Neuronal stem cell (in vitro differentiated cells): ENCODE results near the gene CSMD2.

ENCODE experiments used
- DNase-seq: peaks from one replicate; pipeline ENCODE4 v3.0.0-alpha.2; 2013; ENCODE audit warnings: low spot score
- H2AFZ ChIP-seq: one replicate; pipeline ENCODE4 v1.6.1; 2013; ENCODE audit warnings: mild to moderate bottlenecking, low read length, inconsistent platforms
- H2AK5ac ChIP-seq: 2 replicates; pipeline ENCODE4 v1.6.1; 2013; ENCODE audit warnings: low read depth, mild to moderate bottlenecking, inconsistent platforms, low read length, moderate library complexity, mixed read lengths
- H2BK120ac ChIP-seq: 2 replicates; pipeline ENCODE4 v1.6.1; 2013; ENCODE audit warnings: low read depth, mild to moderate bottlenecking, inconsistent platforms, low read length, moderate library complexity, mixed read lengths
- H2BK12ac ChIP-seq: one replicate; pipeline ENCODE4 v1.6.1; 2013; ENCODE audit warnings: low read length, inconsistent platforms
- H2BK15ac ChIP-seq: 2 replicates; pipeline ENCODE4 v1.6.1; 2013; ENCODE audit warnings: mild to moderate bottlenecking, low read length, inconsistent platforms, mixed read lengths
- H2BK5ac ChIP-seq: one replicate; pipeline ENCODE4 v1.6.1; 2013; ENCODE audit warnings: inconsistent platforms, mild to moderate bottlenecking, low read length, moderate library complexity
- H3K14ac ChIP-seq: one replicate; pipeline ENCODE4 v1.6.1; 2013; ENCODE audit warnings: low read length, inconsistent platforms
- H3K18ac ChIP-seq: 2 replicates; pipeline ENCODE4 v1.6.1; 2013; ENCODE audit warnings: low read length, inconsistent platforms
- H3K23ac ChIP-seq: 2 replicates; pipeline ENCODE4 v1.6.1; 2013; ENCODE audit warnings: low read depth, mild to moderate bottlenecking, mixed read lengths, low read length, inconsistent platforms; ENCODE audit not compliant: poor library complexity
- H3K27ac ChIP-seq: replicated peaks from 3 replicates; pipeline ENCODE4 v1.5.1; 2013; ENCODE audit warnings: low read length, inconsistent platforms
- H3K27me3 ChIP-seq, 3 experiments: 2 replicates each; pipeline ENCODE4 v1.6.1; 2013; ENCODE audit warnings: low read length in 3 of 3, mild to moderate bottlenecking in 2 of 3, inconsistent platforms in 1 of 3, low read depth in 1 of 3, mixed read lengths in 1 of 3, moderate library complexity in 1 of 3; ENCODE audit not compliant: control insufficient read depth in 3 of 3, insufficient read depth in 3 of 3
- H3K36me3 ChIP-seq, 2 donors: replicated peaks in 1 of 2; 2 replicates each; pipeline ENCODE4 v1.6.1; 2013; ENCODE audit warnings: low read length in 2 of 2; ENCODE audit not compliant: control insufficient read depth in 2 of 2, insufficient read depth in 2 of 2
- H3K4ac ChIP-seq: 2 replicates; pipeline ENCODE4 v1.6.1; 2013; ENCODE audit warnings: inconsistent platforms, mild to moderate bottlenecking, low read length, moderate library complexity
- H3K4me1 ChIP-seq, 2 donors: 1 replicate in 1 of 2; 2 replicates in 1 of 2; pipeline ENCODE4 v1.6.1; 2013; ENCODE audit warnings: low read length in 2 of 2, low read depth in 1 of 2; ENCODE audit not compliant: control insufficient read depth in 2 of 2, insufficient read depth in 1 of 2
- H3K4me2 ChIP-seq: one replicate; pipeline ENCODE4 v1.6.1; 2013; ENCODE audit warnings: mild to moderate bottlenecking, low read length, inconsistent platforms; ENCODE audit not compliant: insufficient read depth, poor library complexity, severe bottlenecking
- H3K4me3 ChIP-seq, 2 donors: 2 replicates each; pipeline ENCODE4 v1.5.1; 2013; ENCODE audit warnings: low read length in 2 of 2, mild to moderate bottlenecking in 2 of 2, inconsistent platforms in 1 of 2, moderate library complexity in 1 of 2
- H3K79me1 ChIP-seq: one replicate; pipeline ENCODE4 v1.6.1; 2013; ENCODE audit warnings: low read depth, mild to moderate bottlenecking, inconsistent platforms, low read length, moderate library complexity
- H3K9ac ChIP-seq: one replicate; pipeline ENCODE4 v1.6.1; 2013; ENCODE audit warnings: mild to moderate bottlenecking, low read depth, low read length, inconsistent platforms; ENCODE audit not compliant: poor library complexity
- H3K9me3 ChIP-seq, 2 donors: replicated peaks in 1 of 2; 2 replicates each; pipeline versions ENCODE3 to v1.6.1; 2013; ENCODE audit warnings: low read length in 2 of 2, mild to moderate bottlenecking in 2 of 2, inconsistent platforms in 1 of 2, low read depth in 1 of 2, mixed read lengths in 1 of 2, moderate library complexity in 1 of 2; ENCODE audit not compliant: control insufficient read depth in 2 of 2, insufficient read depth in 1 of 2
- H4K8ac ChIP-seq: one replicate; pipeline ENCODE4 v1.6.1; 2013; ENCODE audit warnings: low read depth, mild to moderate bottlenecking, inconsistent platforms, low read length, moderate library complexity
- H4K91ac ChIP-seq: one replicate; pipeline ENCODE4 v1.6.1; 2013; ENCODE audit warnings: low read length, low read depth, mild to moderate bottlenecking, inconsistent platforms; ENCODE audit not compliant: poor library complexity
- WGBS, 2 donors: extraction: QIAGEN DNeasy Blood & Tissue Kit; methylation state at CpG; one replicate each; pipeline ENCODE4 v1.1.7; 2013; ENCODE audit warnings: missing lambda C conversion rate in 2 of 2, mixed read lengths in 1 of 2; ENCODE audit not compliant: insufficient read length in 2 of 2, insufficient replicate concordance in 1 of 2; ENCODE audit errors: extremely low coverage in 2 of 2; 5-methylcytosine and 5-hydroxymethylcytosine counted together

CSMD2 gene

DNA sequence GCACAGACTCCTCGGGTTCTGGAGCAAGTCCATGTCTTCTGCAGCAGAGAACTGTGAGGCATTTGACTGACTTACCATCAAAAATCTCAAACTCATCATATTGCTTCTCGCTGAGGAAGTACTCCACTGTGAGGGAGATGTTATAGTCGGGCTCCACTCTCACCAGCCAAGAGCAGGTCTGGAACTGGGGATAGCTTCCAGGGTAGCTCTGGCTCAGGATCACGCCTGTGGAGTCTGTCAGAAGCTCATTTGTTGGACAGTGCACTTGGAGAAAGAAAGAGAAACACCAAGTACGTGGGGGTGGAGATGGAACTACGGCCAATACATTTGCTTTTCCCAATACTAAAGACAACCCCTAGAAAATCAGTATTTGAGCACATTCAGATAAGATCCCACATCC, 581.5 kb downstream of the CSMD2 start:
- no CpG with 5 or more reads among the region's 6 CpGs for WGBS, 2 donors
- H3K4me3 ChIP-seq = no peak overlapping the region
- H2BK5ac ChIP-seq = no peak overlapping the region
- H4K8ac ChIP-seq = no peak overlapping the region
- no peak overlapping the region for H3K23ac ChIP-seq
- H3K14ac ChIP-seq = no peak overlapping the region
- H3K27me3 ChIP-seq = peaks cover 0 to 9% (median 0%) of the 10 kb centered on the region in 3 experiments
- H3K4ac ChIP-seq = no peak overlapping the region
- H3K18ac ChIP-seq = no peak overlapping the region
- no peak overlapping the region for H2BK120ac ChIP-seq
- no peak for DNase-seq
- H3K9me3 ChIP-seq = no peaks in the 10 kb centered on the region
- H2BK15ac ChIP-seq = no peak overlapping the region
- H2AK5ac ChIP-seq = no peak overlapping the region
- peaks cover 2% of the 10 kb centered on the region for H3K79me1 ChIP-seq
- H2AFZ ChIP-seq = no peak overlapping the region
- H4K91ac ChIP-seq = no peak overlapping the region
- no peaks in the 10 kb centered on the region for H3K36me3 ChIP-seq
- peaks cover 0 to 2% of the 10 kb centered on the region in 2 donors for H3K4me1 ChIP-seq
- no peak overlapping the region for H3K27ac ChIP-seq
- H2BK12ac ChIP-seq = no peak overlapping the region
- no peak overlapping the region for H3K9ac ChIP-seq
- no peak overlapping the region for H3K4me2 ChIP-seq

DNA sequence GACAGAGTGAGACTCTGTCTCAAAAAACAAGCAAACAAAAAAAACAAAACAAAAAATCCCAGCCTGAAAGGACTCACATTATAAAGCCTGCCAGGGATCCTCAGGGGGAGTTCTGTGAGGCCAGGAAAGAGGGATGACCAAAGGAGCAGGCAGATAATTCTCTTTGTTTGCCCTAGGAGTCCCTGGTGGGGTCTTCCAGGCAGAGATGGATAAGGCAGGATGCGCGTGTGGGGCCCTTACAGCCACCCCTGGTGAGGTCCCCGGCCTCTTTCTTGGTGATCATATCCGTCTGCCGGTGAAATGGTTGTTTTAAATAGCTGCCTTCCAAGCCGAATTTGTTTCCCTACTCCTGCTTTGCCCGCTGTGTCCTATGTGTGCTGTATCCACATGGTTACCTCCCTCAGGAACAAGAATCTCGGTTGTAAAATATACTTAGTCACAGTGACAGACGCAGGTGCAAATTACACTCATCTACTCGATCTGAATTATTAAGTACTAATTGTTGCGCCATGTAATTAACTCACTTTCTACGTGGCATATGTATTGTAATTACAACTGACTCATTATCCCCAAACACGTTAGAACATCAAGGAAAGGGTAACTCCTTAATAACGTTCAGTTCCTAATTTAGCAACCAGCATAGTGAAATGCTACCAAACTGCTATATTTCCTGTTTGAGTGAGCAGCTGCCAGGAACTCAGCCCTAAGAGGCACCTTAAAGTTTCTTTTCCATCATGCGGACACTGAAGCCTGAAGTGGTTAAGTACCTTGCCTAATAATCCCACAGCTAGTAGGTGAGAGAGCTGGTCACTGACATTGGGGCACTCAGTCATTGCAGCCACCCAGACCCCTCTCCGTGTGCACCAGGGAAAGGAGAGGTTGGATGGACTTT, 586.2 kb downstream of the CSMD2 start:
- Histone ChIP-seq H3K79me1 (no peaks in the 10 kb centered on the region), H4K8ac (no peak overlapping the region), H2BK12ac (no peak overlapping the region), H3K23ac (no peak overlapping the region), H2BK15ac (no peak overlapping the region), H3K4ac (no peak overlapping the region), H2BK5ac (no peak overlapping the region), H4K91ac (no peak overlapping the region), H3K27me3 (no peaks in the 10 kb centered on the region), H3K4me1 (peaks cover 0 to 4% of the 10 kb centered on the region in 2 donors), H3K4me3 (peak overlapping the region in 1 of 2 donors; percentile 38), H3K27ac (no peak overlapping the region), H3K9ac (no peak overlapping the region), H2AK5ac (no peak overlapping the region), H2AFZ (no peak overlapping the region), H3K4me2 (no peak overlapping the region), H3K36me3 (no peaks in the 10 kb centered on the region), H3K14ac (no peak overlapping the region), H3K18ac (no peak overlapping the region), H2BK120ac (no peak overlapping the region), H3K9me3 (no peaks in the 10 kb centered on the region)
- no peak for DNase-seq
- no CpG with 5 or more reads among the region's 16 CpGs for WGBS, 2 donors

- no CpG with 5 or more reads among the region's 9 CpGs for WGBS, 2 donors
- no peak overlapping the region for H3K14ac ChIP-seq
- no peak overlapping the region for H3K18ac ChIP-seq
- no peak overlapping the region for H3K4me2 ChIP-seq
- H2BK12ac ChIP-seq = no peak overlapping the region
- H3K9me3 ChIP-seq = no peaks in the 10 kb centered on the region
- no peak overlapping the region for H2BK120ac ChIP-seq
- H2BK5ac ChIP-seq = no peak overlapping the region
- H2BK15ac ChIP-seq = no peak overlapping the region
- no peak overlapping the region for H3K27ac ChIP-seq
- H4K91ac ChIP-seq = no peak overlapping the region
- H2AK5ac ChIP-seq = no peak overlapping the region
- H4K8ac ChIP-seq = no peak overlapping the region
- H3K23ac ChIP-seq = no peak overlapping the region
- H3K27me3 ChIP-seq = no peaks in the 10 kb centered on the region
- DNase-seq = no peak
- H3K79me1 ChIP-seq = no peaks in the 10 kb centered on the region
- H3K4me1 ChIP-seq = peaks cover 0 to 4% of the 10 kb centered on the region in 2 donors
- no peaks in the 10 kb centered on the region for H3K36me3 ChIP-seq
- no peak overlapping the region for H3K4me3 ChIP-seq
- H3K9ac ChIP-seq = no peak overlapping the region
- no peak overlapping the region for H3K4ac ChIP-seq
- no peak overlapping the region for H2AFZ ChIP-seq
Measured at GRCh38 chr1:33577663-33578062, 587.4 kb downstream of the CSMD2 start.

DNA sequence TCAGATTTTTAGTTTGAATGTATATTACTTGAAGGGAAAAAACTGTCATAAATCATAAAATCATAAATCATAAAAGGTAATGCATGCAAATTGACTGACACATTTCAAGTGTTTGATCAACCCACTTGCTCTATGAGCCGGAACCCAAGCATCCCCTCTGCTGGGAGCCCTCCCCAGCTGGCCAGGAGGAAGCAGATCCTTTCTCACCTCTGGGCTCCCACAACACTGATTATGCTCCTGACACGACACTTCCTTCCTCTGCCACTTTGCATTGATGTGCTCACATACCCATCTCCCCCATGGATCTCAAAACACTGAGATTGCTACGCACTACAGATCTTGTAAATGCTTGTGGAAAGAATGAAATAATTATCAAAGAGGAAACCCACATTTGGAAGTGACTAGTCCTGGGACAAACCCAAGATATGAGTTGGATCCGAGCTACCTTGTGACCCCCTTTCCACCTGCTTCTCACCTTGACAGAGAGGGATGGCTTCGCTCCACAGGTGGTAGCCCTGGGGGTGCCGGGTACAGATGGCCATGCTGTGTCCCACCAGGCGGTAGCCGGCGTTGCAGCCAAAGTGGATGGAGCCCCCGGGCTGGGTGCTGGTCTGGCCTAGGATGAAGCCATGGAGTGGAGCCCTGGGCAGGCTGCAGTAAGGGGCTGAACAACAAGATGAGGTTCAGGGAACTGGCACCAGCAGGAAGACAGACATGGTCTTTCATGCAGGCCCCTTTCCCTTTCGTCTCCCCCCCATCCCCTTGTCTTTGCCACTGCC, 588.0 kb downstream of the CSMD2 start:
- Histone ChIP-seq H3K18ac (no peak overlapping the region), H3K79me1 (no peaks in the 10 kb centered on the region), H3K9me3 (no peaks in the 10 kb centered on the region), H3K4me1 (peaks cover 0 to 4% of the 10 kb centered on the region in 2 donors), H2BK120ac (no peak overlapping the region), H3K27ac (no peak overlapping the region), H3K9ac (no peak overlapping the region), H2AFZ (no peak overlapping the region), H2BK15ac (no peak overlapping the region), H3K4ac (no peak overlapping the region), H2BK5ac (no peak overlapping the region), H2BK12ac (no peak overlapping the region), H3K14ac (no peak overlapping the region), H2AK5ac (no peak overlapping the region), H4K91ac (no peak overlapping the region), H3K4me3 (no peak overlapping the region), H4K8ac (no peak overlapping the region), H3K4me2 (no peak overlapping the region), H3K36me3 (no peaks in the 10 kb centered on the region), H3K27me3 (peaks cover 0 to 3% (median 0%) of the 10 kb centered on the region in 3 experiments), H3K23ac (no peak overlapping the region)
- WGBS, 2 donors = no CpG with 5 or more reads among the region's 11 CpGs
- DNase-seq = no peak
